ENCODE data around the gene PRR7.

GRCh38 chr5:177450667-177451424 lies 4.2 kb downstream of the PRR7 start:
- no peak for TF ChIP-seq CTCF (IDR thresholded peaks at IDR 0.05; ENCODE audit: poor library complexity)
- TF ChIP-seq EZH2 (IDR thresholded peaks at IDR 0.05; ENCODE audit: borderline replicate concordance): no peak

Measured in hepatocyte (in vitro differentiated cells).